Naive thymus-derived CD4-positive, alpha-beta T cell (primary cell): ENCODE results near the gene RGPD3. TPM values are rescaled to one million over a fixed set of nuclear protein-coding genes. Genes with fewer than 3 reads are reported as not detected.
"Not testable (repeated sequence)": the region's sequence is repeated elsewhere in the genome, so short reads cannot be mapped to it uniquely, and the experiment has no call there.

Experiments
- ATAC-seq: fragments of 150-1000 bp; cut with Tn5 transposase; 2 replicates; pipeline ENCODE4 v1.10.0; 2021; ENCODE audit warnings: mild to moderate bottlenecking, moderate library complexity
- CTCF ChIA-PET: fragments of 350-600 bp; sonication (Branson Sonifier 250); formaldehyde crosslinking; loops from one replicate; lab custom pipeline; 2021; ENCODE audit warnings: antibody characterized with exemption; lab: Charles Lee
- POLR2A ChIA-PET: fragments of 350-600 bp; sonication (Branson Sonifier 250); formaldehyde crosslinking; loops from one replicate; lab custom pipeline; 2021; ENCODE audit warnings: antibody characterized with exemption, inconsistent platforms; lab: Charles Lee
- DNase-seq, 9 donors: peaks; one replicate each; pipeline versions ENCODE4 v3.0.0 to v3.0.0-alpha.2; 2020 to 2022; ENCODE audit warnings: mixed read lengths in 1 of 9
- H3K27ac ChIP-seq: one replicate; pipeline ENCODE4 v1.7.0; 2013; ENCODE audit warnings: mild to moderate bottlenecking, low read depth, low read length, moderate library complexity
- H3K27me3 ChIP-seq, 2 donors: one replicate each; pipeline ENCODE4 v1.7.0; 2013; ENCODE audit warnings: low read length in 2 of 2, mild to moderate bottlenecking in 2 of 2, moderate library complexity in 2 of 2; ENCODE audit not compliant: control insufficient read depth in 2 of 2, insufficient read depth in 2 of 2
- H3K36me3 ChIP-seq, 3 experiments: 1 replicate in 2 of 3; 2 replicates in 1 of 3; pipeline ENCODE4 v1.7.0; 2013; ENCODE audit warnings: low read length in 3 of 3, mild to moderate bottlenecking in 3 of 3, moderate library complexity in 1 of 3; ENCODE audit not compliant: insufficient read depth in 3 of 3, control insufficient read depth in 2 of 3
- H3K4me1 ChIP-seq, 2 donors: one replicate each; pipeline ENCODE4 v1.7.0; 2013; ENCODE audit warnings: low read length in 2 of 2, mild to moderate bottlenecking in 2 of 2, moderate library complexity in 1 of 2; ENCODE audit not compliant: control insufficient read depth in 2 of 2, insufficient read depth in 2 of 2
- H3K4me3 ChIP-seq: 2 replicates; pipeline ENCODE4 v1.7.0; 2013; ENCODE audit warnings: mild to moderate bottlenecking, low read length
- H3K9me3 ChIP-seq, 3 experiments: 1 replicate in 2 of 3; 2 replicates in 1 of 3; pipeline ENCODE4 v1.7.0; 2013; ENCODE audit warnings: low read length in 3 of 3; ENCODE audit not compliant: control insufficient read depth in 2 of 3
- H3K27ac Mint-ChIP-seq, 9 donors: one replicate each; pipeline ENCODE4 v1.8.0; 2020 to 2022; ENCODE audit warnings: mixed read lengths in 9 of 9, mild to moderate bottlenecking in 8 of 9, moderate library complexity in 5 of 9, inconsistent platforms in 2 of 9
- H3K27me3 Mint-ChIP-seq, 5 donors: one replicate each; pipeline ENCODE4 v1.8.0; 2021 to 2022; ENCODE audit warnings: mixed read lengths in 5 of 5, mild to moderate bottlenecking in 1 of 5
- H3K36me3 Mint-ChIP-seq, 5 donors: one replicate each; pipeline ENCODE4 v1.8.0; 2020 to 2022; ENCODE audit warnings: mixed read lengths in 5 of 5, mild to moderate bottlenecking in 3 of 5, inconsistent platforms in 1 of 5
- H3K4me1 Mint-ChIP-seq, 7 donors: one replicate each; pipeline ENCODE4 v1.8.0; 2020 to 2022; ENCODE audit warnings: mixed read lengths in 7 of 7, mild to moderate bottlenecking in 3 of 7, inconsistent platforms in 1 of 7
- H3K4me3 Mint-ChIP-seq, 10 donors: one replicate each; pipeline ENCODE4 v1.8.0; 2020 to 2022; ENCODE audit warnings: mild to moderate bottlenecking in 10 of 10, mixed read lengths in 10 of 10, moderate library complexity in 6 of 10, inconsistent platforms in 2 of 10
- H3K9me3 Mint-ChIP-seq, 11 donors: one replicate each; pipeline ENCODE4 v1.8.0; 2020 to 2022; ENCODE audit warnings: mixed read lengths in 11 of 11, mild to moderate bottlenecking in 4 of 11, inconsistent platforms in 1 of 11, moderate library complexity in 1 of 11
- intact Hi-C, 2 donors: fragments of 100-400 bp; cut with micrococcal nuclease; formaldehyde crosslinking; loops; one replicate each; pipeline ENCODE4 v1.15.1; 2023
- polyA plus RNA-seq, 2 donors: library from polyadenylated mRNA; unstranded; fragments of 300-500 nt; fragmentation: Illumina TruSeq; gene quantifications; one replicate each; pipeline ENCODE4 v1.2.3, GENCODE V29; 2021
- total RNA-seq, 6 experiments: library from RNA in 5 of 6; stranded (reverse) in 5 of 6; gene quantifications; 1 replicate in 5 of 6; 2 replicates in 1 of 6; pipeline ENCODE4 v1.2.3 and lab custom pipeline; 2021 to 2026

Gene RGPD3
- total and polyA plus RNA-seq, 7 experiments from 2014 or later, result 0.17 to 0.47 (median 0.32) TPM; not detected in 2

DNA sequence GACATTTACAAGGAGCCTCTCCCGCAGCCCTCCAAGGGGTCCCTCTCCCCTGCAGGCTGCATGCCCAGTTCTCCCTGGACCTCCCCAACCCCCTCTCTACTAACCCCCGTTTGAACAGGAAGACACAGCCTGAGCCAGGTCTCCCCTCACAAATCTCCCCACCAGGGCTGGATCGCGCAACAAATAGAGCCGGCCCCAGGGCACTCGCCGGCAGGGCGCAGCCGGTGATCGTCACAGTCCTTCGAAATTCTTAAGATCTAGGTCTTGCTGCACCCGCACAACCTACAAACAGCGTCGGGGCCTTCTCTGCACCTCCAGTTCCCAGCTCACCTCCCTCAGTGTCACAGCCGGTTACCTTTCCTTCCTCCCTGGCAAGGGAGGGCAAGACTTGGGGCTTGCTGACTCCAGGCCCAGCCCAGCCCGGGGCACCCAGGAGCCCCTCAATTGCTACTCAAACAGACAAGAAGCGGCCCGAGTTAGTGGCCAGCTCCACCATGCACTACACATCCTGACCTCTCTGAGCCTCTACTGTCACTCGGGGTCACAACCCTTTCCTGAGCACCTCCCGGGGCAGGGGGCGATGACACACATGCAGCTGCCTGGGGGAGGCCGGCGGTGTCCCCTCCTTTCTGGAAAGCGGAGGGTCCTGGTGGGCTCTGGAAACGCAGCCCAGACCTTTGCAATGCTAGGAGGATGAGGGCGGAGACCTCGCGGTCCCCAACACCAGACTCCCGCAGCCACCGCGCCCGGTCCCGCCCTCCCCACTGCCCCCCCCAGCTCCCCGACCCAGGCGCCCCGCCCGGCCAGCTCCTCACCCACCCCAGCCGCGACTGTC lies 18.6 kb upstream of the RGPD3 start, which contains the start of gene CD8B2:
TSS of gene CD8B2 (plus strand) at position 814 of the 835 bp plus-strand sequence. CDS start 63 bp downstream, outside the sequence.
- not testable (repeated sequence) for H3K27ac ChIP-seq

DNA sequence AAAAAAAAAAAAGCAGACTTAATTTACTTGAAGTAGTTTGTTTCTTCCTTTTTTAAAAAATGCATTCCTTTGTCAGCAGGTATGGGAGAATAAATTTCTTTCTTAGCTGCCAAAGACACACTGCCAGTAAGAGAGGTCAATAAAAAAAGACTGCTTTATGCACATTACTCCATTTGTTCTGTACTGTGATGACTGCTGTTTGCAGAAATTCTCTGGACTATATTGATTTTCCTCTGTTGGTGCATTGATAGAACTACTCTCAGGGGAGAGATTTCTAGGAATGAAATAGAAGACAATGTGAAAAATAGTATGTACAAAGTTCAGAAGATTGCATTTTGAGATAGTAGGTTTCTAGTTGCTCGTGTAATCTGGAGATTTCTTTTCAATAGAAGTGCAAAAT lies 11.3 kb upstream of the RGPD3 start:
- H3K36me3 ChIP-seq, CTCF ChIA-PET, DNase-seq: not testable (repeated sequence)

More for the DNA sequence above, 18.6 kb upstream of the RGPD3 start, which contains the start of gene CD8B2:
- POLR2A ChIA-PET, H3K36me3 Mint-ChIP-seq, H3K36me3 ChIP-seq, H3K9me3 ChIP-seq, CTCF ChIA-PET, H3K4me3 ChIP-seq, H3K27ac Mint-ChIP-seq, H3K27me3 ChIP-seq, H3K4me1 ChIP-seq, intact Hi-C loops, H3K9me3 Mint-ChIP-seq, H3K4me1 Mint-ChIP-seq, H3K4me3 Mint-ChIP-seq, DNase-seq: not testable (repeated sequence)
- peak; percentile 26 for ATAC-seq
- H3K27me3 Mint-ChIP-seq, result peaks cover 12 to 29% (median 17%) of the 10 kb centered on the region in 5 donors

DNA sequence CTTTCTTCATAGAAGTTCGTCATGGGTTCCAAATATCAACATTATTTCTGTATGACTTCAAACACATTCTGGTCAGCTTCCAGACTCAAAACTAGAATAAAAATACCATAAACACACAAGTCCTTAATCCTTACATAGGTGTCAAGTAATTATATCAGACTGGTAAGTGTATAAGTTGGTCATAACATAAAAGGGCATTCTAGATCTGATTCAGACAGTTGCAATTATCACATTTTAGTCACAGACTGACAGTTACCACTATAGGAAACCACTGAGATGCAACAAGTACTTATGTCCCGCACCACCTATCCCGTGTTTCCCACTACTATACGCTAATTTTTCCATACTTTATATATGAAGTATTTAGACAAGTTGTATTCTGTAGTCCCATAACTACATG lies 9.4 kb upstream of the RGPD3 start:
- H3K36me3 Mint-ChIP-seq, ATAC-seq, H3K36me3 ChIP-seq, H3K9me3 Mint-ChIP-seq, DNase-seq, H3K9me3 ChIP-seq, H3K4me1 Mint-ChIP-seq, H3K27me3 Mint-ChIP-seq, POLR2A ChIA-PET, H3K4me3 Mint-ChIP-seq, H3K27me3 ChIP-seq, H3K27ac ChIP-seq, CTCF ChIA-PET, H3K27ac Mint-ChIP-seq, H3K4me3 ChIP-seq, H3K4me1 ChIP-seq: not testable (repeated sequence)
- intact Hi-C loops, result loop anchor here (10.0 kb wide), 1 partner anchor 373 kb away; no protein-coding TSS in a partner anchor

More for the DNA sequence above, 11.3 kb upstream of the RGPD3 start:
- H3K27me3 ChIP-seq, H3K4me3 Mint-ChIP-seq, H3K27me3 Mint-ChIP-seq, H3K27ac ChIP-seq, H3K36me3 Mint-ChIP-seq, H3K9me3 Mint-ChIP-seq, H3K4me1 ChIP-seq, H3K9me3 ChIP-seq, H3K27ac Mint-ChIP-seq, H3K4me1 Mint-ChIP-seq, POLR2A ChIA-PET, H3K4me3 ChIP-seq, ATAC-seq: not testable (repeated sequence)
- intact Hi-C loops, result loop anchor here (10.0 kb wide), 1 partner anchor 375 kb away; no protein-coding TSS in a partner anchor

DNA sequence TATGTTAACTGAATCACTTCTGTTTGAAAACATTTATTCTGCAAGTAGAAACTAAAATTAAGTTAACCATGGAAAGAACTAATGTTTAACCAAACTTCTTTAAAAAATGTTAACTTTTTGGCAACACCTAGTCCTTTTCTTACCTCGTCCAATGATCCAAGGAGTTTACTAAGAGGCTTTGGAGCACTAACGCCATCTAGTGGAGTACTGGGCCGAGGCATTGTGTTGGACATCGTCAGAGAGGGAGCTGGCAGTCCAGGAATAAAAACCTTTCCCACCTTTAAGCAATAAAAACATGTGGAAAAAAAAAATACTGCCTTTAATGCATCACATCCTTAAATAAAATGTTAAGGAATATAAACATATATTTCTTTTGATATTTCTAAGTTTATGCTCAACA lies 2.4 kb upstream of the RGPD3 start:
- H3K4me1 ChIP-seq, H3K36me3 Mint-ChIP-seq, H3K4me1 Mint-ChIP-seq, H3K27ac Mint-ChIP-seq, H3K4me3 Mint-ChIP-seq, H3K4me3 ChIP-seq, H3K27ac ChIP-seq, CTCF ChIA-PET, H3K36me3 ChIP-seq, POLR2A ChIA-PET, H3K27me3 ChIP-seq, H3K9me3 ChIP-seq, H3K27me3 Mint-ChIP-seq, H3K9me3 Mint-ChIP-seq: not testable (repeated sequence)
- peak; percentile 73 for ATAC-seq
- DNase-seq, result peak in 7 of 9 donors; percentile 25 to 50 (median 34)
- intact Hi-C loops, result loop anchor here (10.0 kb wide), 1 partner anchor 366 kb away; no protein-coding TSS in a partner anchor

DNA sequence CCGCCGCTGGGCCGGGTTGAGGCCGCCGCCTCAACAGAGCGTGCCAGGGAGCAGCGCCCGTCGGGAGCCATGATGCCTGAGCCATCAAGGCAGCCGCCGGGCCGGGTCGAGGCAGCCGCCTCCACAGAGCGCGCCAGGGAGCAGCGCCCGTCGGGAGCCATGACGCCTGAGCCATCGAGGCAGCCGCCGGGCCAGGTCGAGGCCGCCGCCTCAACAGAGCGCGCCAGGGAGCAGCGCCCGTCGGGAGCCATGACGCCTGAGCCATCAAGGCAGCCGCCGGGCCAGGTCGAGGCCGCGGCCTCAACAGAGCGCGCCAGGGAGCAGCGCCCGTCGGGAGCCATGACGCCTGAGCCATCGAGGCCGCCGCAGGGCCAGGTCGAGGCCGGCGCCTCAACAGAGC lies 697 bp downstream of the RGPD3 start:
- H3K27me3 Mint-ChIP-seq, H3K4me3 ChIP-seq, H3K9me3 Mint-ChIP-seq, H3K4me1 ChIP-seq, H3K27ac Mint-ChIP-seq, H3K27ac ChIP-seq, ATAC-seq, CTCF ChIA-PET, H3K27me3 ChIP-seq, DNase-seq, H3K9me3 ChIP-seq, H3K36me3 ChIP-seq, H3K4me1 Mint-ChIP-seq, H3K4me3 Mint-ChIP-seq, POLR2A ChIA-PET, H3K36me3 Mint-ChIP-seq: not testable (repeated sequence)
- intact Hi-C loops, result loop anchor here in 1 of 2 donors (10.0 kb wide), 1 partner anchor 77 kb away; no protein-coding TSS in a partner anchor

DNA sequence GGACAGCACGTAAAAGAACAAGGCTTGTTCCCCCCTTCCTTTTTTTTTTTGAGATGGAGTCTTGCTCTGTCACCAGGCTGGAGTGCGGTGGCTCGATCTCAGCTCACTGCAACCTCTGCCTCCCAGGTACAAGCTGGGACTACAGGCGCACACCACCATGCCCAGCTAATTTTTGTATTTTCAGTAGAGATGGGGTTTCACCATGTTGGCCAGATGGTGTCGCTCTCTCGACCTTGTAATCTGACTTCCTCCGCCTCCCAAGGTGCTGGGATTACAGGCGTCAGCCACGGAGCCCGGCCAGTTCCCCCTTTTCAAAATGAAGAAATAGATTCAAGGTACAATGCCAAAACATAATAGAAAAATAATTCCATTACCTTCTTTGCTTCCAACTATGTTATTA lies 6.3 kb downstream of the RGPD3 start:
- H3K9me3 ChIP-seq, H3K27ac Mint-ChIP-seq, H3K36me3 Mint-ChIP-seq, H3K4me1 Mint-ChIP-seq, H3K27ac ChIP-seq, H3K4me3 Mint-ChIP-seq, H3K27me3 Mint-ChIP-seq, H3K36me3 ChIP-seq, H3K4me3 ChIP-seq, H3K27me3 ChIP-seq, H3K4me1 ChIP-seq, POLR2A ChIA-PET, H3K9me3 Mint-ChIP-seq: not testable (repeated sequence)
- CTCF ChIA-PET, result interaction anchor here (1.6 kb wide), 1 partner anchor 81 kb away, joined by 4 read pairs; no protein-coding TSS in a partner anchor
- DNase-seq (peak in 4 of 9 donors; percentile 2 to 21 (median 12)), ATAC-seq (peak; percentile 57)
- intact Hi-C loops, result loop anchor here (5.0 to 10.0 kb wide), 2 partner anchors 80 to 83 kb away; no protein-coding TSS in a partner anchor

DNA sequence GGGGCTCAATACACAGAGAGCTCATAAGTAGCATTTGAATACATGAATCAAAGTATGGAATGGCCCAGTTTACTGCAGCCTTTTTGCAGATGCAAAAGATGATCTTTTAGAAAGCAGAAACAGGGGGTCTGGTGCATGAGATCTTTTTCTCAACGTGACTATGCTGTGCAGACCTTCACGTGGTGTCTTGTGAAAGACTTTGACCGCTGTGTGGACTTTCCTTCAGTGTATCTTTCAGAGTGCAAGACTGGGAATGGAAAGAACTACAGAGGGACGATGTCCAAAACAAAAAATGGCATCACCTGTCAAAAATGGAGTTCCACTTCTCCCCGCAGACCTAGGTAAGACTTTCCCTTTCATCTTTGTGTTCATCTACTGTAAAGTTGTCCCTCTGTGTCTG lies 77.5 kb downstream of the RGPD3 start:
- POLR2A ChIA-PET, DNase-seq, H3K27ac Mint-ChIP-seq, CTCF ChIA-PET, H3K9me3 ChIP-seq, H3K9me3 Mint-ChIP-seq, H3K4me1 ChIP-seq, H3K4me3 ChIP-seq, H3K36me3 Mint-ChIP-seq, H3K4me1 Mint-ChIP-seq, H3K27ac ChIP-seq, H3K27me3 Mint-ChIP-seq, H3K36me3 ChIP-seq, ATAC-seq, H3K4me3 Mint-ChIP-seq, H3K27me3 ChIP-seq, intact Hi-C loops: not testable (repeated sequence)
